ENCODE data around the gene GRPEL2.

GRPEL2 gene

DNA sequence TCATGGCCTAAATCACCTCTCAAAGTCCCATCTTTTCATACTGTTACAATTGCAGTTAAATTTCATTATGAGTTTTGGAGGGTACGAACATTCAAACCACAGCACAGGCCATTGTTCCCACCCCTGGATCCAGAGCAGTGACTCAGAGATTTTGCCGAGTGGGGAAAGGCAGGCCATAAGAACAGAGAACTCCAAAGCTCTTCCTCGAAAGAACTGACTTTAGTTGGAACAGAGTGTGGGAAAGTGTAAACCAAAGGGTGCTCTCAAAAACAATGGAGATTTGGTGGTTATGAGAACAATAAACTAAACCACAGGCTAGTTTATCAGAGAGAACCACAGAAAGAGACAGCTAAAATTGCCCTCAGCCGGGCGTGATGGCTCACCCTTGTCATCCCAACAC, 19.4 kb upstream of the GRPEL2 start:
- DNase-seq (ENCODE audit: insufficient read length, low spot score): no peak
- no peak for FAIRE-seq
- TF ChIP-seq POLR2A (IDR thresholded peaks at IDR 0.05; ENCODE audit: low read depth, low read length): no peak

DNA sequence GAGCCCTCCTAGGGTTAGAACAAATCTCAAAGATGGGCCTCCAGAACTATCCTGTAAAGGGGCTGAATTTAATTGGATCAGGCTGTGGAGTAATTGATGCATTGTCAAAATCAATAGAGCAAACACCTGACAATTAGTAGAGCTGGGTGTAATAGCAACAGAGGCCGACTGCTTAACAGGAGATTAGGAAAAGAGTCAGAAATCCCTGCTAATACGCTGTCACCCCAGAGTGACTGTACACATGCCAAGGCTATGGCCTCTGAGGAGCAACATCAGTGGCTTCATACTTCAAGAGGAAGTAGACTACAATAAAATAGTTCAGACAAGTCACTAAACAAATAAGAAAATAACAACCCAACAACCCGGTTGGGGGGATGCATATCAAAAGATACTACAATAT, 18.7 kb upstream of the GRPEL2 start:
- no peak for DNase-seq (ENCODE audit: insufficient read length, low spot score)
- FAIRE-seq: no peak
- TF ChIP-seq POLR2A (IDR thresholded peaks at IDR 0.05; ENCODE audit: low read depth, low read length): no peak

DNA sequence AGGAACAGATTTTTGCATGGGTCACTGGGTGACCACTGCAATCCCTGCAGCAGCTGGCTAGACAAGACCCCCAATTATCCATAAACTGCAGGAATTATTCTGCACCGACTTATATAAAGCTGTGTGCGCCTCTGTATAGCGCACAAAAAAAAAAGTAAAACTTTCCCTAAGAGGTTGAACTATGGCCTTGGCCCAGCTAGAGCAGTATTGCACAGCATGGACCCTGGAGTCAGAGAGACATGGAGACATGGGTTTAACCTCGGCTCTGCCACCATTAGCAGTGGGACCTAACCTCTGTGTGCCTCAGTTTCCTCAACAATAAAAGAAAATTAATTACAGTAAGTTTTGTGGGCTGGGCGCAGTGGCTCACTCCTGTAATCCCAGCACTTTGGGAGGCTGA, 17.1 kb upstream of the GRPEL2 start:
- no peak for TF ChIP-seq POLR2A (IDR thresholded peaks at IDR 0.05; ENCODE audit: low read depth, low read length)
- DNase-seq (ENCODE audit: insufficient read length, low spot score) (no peak), FAIRE-seq (no peak)

DNA sequence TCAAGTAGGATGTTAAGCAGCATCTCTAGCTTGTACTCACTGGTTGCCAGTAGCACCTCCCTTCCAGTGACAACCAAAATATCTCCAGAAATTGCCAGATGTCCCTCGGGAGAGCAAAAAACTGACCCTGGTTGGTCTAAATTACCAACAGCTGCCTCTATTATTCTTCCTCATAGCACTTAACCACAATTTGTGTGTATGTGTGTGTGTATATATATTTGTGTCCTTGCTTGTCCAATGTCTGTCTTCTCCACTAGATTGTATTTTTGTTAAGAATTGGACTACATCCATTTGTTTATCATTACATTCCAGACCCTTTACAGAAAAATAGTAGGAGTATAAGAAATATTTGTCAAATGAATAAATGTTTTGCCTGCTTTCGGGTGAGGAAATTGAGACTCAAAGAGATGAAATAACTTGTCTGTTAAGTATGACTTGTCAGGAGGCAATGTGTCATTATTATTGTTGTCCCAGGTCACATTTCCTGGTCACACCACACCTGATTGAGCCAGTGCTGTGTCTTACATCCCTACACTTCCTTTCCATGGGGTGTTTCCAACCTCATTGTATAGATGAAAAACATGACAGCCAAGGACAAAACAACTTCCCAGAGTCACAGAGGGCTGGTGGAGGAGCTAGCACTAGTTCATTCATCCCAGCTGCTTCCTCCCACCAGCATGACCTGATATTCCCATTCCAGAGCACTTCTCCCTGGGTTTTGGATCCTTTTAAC, 11.4 kb upstream of the GRPEL2 start:
- DNase-seq (ENCODE audit: insufficient read length, low spot score) (no peak), FAIRE-seq (no peak)
- no peak for TF ChIP-seq POLR2A (IDR thresholded peaks at IDR 0.05; ENCODE audit: low read depth, low read length)

DNA sequence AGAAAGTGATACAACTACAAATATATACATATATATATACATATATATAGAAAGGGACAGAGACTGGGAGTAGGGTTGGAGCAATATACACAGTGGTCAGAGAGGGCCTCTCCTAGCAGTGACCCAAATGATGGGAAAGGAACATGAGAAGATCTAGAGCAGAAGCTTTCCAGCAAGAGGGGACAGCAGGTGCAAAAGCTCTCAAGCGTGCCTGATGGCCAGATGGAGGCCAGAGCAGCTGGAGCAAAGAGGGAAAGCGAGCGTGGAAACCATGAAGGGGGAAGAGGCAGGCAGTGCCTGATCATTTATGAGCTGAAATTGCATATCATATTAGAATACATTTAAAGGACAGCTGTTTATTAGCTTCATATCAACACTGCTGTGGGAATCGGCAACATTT, 7.6 kb upstream of the GRPEL2 start:
- no peak for TF ChIP-seq POLR2A (IDR thresholded peaks at IDR 0.05; ENCODE audit: low read depth, low read length)
- DNase-seq (ENCODE audit: insufficient read length, low spot score) (no peak), FAIRE-seq (no peak)

DNA sequence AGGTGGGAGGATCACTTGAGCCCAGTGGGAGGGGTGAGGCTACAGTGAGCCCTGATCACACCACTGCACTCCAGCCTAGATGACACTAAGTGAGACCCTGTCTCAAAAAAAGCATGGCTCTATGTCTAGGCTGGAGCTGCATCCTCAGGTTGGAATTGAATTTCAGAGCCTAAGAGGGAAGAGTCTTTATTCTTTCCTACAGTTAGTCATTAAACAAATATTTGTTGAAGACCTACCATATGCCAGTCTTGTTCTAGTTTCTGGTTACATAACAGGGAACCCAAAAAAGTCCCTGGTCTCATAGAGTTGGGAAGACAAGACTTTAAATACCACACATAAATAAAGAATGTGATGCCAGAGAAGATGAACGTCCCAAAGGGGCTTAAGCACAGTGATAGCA, 6.9 kb upstream of the GRPEL2 start:
- no peak for FAIRE-seq
- TF ChIP-seq POLR2A (IDR thresholded peaks at IDR 0.05; ENCODE audit: low read depth, low read length): no peak
- DNase-seq (ENCODE audit: insufficient read length, low spot score): no peak

DNA sequence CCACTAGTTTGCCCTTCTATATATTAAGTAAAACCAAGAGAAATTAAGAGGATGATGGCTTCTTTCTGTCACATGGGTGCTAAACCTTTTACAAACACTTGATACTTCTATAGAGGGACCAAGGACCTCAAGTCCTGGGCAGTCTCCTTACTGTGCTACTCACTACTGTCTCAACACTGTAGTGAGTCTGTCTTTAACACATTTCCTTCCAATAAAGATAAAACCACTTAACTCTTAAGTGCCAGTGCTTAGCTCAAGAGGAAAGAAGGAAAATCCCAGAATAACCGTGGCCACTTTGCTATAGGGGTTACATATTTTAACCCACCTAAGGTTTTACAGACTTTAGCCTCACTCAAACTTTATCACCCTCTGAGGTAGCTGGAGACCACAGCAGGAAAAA, 4.4 kb upstream of the GRPEL2 start:
- TF ChIP-seq POLR2A (IDR thresholded peaks at IDR 0.05; ENCODE audit: low read depth, low read length): no peak
- FAIRE-seq: no peak
- no peak for DNase-seq (ENCODE audit: insufficient read length, low spot score)

DNA sequence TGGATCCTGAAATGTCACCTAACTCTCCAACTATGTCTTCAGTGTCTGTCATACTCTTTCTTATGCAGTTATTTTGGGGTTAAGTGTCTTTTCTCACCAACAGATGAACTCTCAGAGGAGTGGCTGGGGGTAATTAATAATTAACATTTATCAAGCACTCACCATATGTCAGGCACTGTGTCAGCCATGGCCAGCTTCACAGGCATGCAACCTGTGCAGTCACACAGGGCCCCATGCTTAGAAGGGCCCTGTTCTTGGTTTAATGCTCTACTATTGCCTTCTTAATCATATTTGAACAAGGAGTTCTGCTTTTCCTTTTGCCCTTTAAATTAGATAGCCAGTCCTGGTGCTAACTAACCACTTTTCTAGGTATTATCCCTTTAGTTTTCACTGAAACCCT, 3.4 kb upstream of the GRPEL2 start:
- FAIRE-seq (no peak), DNase-seq (ENCODE audit: insufficient read length, low spot score) (no peak)
- TF ChIP-seq POLR2A (IDR thresholded peaks at IDR 0.05; ENCODE audit: low read depth, low read length): no peak

DNA sequence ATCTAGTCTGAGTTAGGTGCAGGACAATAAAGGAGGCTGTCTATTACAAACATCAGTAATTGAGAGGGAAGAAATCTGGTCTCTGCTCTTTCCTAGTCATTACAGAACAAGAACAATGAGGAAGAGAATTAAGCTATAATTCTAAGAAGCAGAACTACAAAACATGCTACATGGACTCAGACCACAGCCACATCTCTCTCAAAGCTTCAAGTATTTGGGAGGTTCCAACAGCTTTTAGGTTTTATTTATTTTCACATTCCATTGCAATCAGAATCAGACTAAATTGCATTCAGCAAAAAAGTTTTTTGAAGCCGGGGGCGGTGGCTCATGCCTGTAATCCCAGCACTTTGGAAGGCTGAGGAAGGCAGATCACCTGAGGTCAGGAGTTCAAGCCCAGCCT, 1.1 kb upstream of the GRPEL2 start:
- TF ChIP-seq POLR2A (IDR thresholded peaks at IDR 0.05; ENCODE audit: low read depth, low read length): no peak
- no peak for FAIRE-seq

DNA sequence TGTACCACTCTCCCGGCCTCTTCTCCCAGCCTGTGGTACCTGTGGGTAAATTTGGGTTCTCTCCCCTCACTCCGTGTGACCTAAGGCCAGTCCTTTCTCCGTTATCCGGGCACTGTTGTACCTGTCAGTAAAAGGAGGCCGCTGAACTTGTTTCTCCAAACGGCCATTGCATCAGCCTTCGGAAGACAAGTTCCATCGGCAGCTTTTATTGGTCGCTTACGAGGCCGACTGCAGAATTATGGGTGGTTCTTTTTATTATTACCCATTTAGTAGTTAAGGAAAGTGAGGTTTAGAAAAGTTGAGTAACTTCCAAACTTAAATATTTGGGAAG, 558 bp downstream of the GRPEL2 start:
- no peak for TF ChIP-seq POLR2A (IDR thresholded peaks at IDR 0.05; ENCODE audit: low read depth, low read length)
- DNase-seq (ENCODE audit: insufficient read length, low spot score) (no peak), FAIRE-seq (no peak)

More for the DNA sequence above, 1.1 kb upstream of the GRPEL2 start:
- no peak for DNase-seq (ENCODE audit: insufficient read length, low spot score)

DNA sequence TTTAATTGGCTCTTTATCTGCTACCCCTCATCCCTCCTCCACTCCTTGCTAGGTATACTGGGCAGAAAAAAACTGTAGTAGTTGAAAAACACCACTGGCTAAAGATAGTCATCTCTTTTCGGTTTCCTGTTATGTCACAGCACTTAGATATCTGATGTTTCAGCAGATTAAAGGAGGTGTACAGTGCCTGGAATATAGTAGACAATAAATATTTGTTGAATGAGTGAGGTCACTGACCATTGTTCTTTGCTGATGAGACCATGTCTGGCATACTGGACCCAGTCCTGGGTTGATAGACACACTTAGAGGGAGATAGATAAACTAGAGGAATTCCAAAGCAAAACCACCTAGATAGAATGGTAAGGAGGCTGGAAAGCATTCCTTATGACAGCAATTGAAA, 3.2 kb downstream of the GRPEL2 start:
- FAIRE-seq (no peak), DNase-seq (ENCODE audit: insufficient read length, low spot score) (no peak)
- TF ChIP-seq POLR2A (IDR thresholded peaks at IDR 0.05; ENCODE audit: low read depth, low read length): no peak

DNA sequence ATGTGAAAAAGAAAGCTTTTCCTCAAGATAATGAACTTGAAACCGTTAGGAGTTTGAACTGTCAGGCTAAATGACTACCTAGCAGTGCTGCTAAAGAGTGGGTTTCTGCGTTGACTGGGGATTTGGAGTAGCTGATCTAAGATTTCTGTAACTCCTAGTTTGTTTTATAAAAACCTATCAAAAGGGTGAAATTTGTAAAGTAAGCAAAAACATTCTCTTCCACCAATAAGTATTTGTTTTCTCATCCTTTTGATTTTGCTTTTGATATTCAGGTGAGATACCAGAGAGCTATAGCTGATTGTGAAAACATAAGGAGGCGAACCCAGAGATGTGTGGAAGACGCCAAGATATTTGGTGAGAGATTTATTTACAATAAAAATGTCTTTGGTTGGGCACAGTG, 4.1 kb downstream of the GRPEL2 start:
- no peak for FAIRE-seq
- no peak for DNase-seq (ENCODE audit: insufficient read length, low spot score)
- no peak for TF ChIP-seq POLR2A (IDR thresholded peaks at IDR 0.05; ENCODE audit: low read depth, low read length)

DNA sequence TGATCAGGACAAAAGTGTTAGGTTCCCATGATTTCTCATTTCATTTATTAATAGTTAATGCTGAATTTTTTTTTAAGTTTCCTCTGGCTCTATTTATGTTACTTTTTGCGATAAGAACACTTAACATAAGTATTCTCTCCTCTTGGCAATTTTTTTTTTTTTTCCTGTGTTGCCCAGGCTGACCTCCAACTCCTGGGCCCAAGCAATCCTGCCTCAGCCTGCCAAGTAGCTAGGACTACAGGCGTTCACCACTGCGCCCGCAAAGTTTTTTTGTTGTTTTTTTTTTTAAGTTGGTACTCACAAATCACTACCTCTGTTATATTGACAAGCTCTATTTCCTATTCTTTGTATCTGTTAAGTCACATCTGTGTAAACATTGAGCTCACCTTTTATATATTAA, 6.9 kb downstream of the GRPEL2 start:
- TF ChIP-seq POLR2A (IDR thresholded peaks at IDR 0.05; ENCODE audit: low read depth, low read length): no peak
- FAIRE-seq: no peak
- DNase-seq (ENCODE audit: insufficient read length, low spot score): no peak

DNA sequence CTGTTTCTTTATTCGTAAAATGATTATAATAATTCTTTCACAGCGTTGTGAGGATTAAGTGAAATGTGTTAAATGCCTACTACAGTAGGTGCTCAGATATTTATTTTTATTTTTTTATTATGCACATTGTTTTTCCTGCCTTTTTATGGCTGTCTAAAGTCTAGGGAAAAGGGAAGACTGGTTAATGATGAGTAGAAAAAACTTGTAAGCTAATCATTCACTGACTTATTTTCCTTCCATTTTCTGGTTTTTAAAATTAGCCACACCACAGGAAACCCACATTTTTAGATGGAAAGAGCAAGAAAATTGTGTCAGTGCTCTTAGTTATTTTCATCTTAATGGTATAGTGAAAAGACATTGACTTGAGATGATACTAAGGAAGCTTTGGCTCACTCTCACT, 8.6 kb downstream of the GRPEL2 start:
- no peak for FAIRE-seq
- no peak for TF ChIP-seq POLR2A (IDR thresholded peaks at IDR 0.05; ENCODE audit: low read depth, low read length)
- no peak for DNase-seq (ENCODE audit: insufficient read length, low spot score)

DNA sequence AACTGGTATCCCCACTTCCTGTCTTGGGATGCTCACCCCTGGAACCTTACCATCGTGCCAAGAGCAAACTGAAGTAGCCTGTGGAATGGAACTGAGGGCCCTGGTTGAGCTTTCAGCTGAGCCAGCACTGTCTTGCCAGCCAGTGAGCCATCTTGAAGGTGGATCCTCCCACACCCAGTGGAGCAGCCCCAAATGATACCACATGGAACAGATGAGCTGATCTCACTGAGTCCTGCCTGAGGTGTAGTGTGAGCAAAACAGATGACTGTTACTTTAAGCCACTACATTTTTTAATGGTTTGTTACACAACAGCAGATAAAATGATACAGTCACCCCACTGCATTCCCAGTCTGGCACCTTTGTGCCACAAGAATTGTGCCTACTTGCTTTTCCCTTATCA, 10.4 kb downstream of the GRPEL2 start:
- FAIRE-seq (no peak), DNase-seq (ENCODE audit: insufficient read length, low spot score) (no peak)
- TF ChIP-seq POLR2A (IDR thresholded peaks at IDR 0.05; ENCODE audit: low read depth, low read length): no peak

DNA sequence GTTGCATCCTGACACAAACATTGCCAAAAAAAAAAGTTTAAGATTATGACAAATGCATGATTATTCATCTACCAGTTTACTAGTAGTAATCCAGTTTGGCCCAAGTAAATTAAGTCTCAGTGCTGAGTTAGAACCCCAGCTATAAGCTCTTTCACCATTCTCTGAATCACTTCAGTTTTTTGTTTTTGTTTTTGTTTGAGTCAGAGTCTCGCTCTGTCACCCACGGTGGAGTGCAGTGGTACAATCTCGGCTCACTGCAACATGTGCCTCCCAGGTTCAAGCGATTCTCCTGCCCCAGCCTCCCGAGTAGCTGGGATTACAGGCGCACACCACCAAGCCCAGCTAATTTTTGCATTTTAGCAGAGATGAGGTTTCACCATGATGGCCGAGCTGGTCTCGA, 11.1 kb downstream of the GRPEL2 start:
- DNase-seq (ENCODE audit: insufficient read length, low spot score) (no peak), FAIRE-seq (no peak)
- no peak for TF ChIP-seq POLR2A (IDR thresholded peaks at IDR 0.05; ENCODE audit: low read depth, low read length)
